RWPE2 (cell line): ENCODE measurements around the gene MB21D2.
A peak's percentile ranks its signal among the peaks of the same experiment; 100 is the strongest.

Experiments used
- ATAC-seq: fragments of 200-7000 bp; cut with Tn5 transposase; 3 replicates; pipeline ENCODE4 v1.9.1; 2021; ENCODE audit warnings: low read depth
- DNase-seq: peaks from one replicate; pipeline ENCODE4 v3.0.0-alpha.2; 2020; ENCODE audit warnings: low spot score
- H3K27ac ChIP-seq: fragments of 450-650 bp; 2 replicates; pipeline ENCODE4 v1.5.1; 2017; ENCODE audit warnings: mild to moderate bottlenecking; ENCODE audit not compliant: poor library complexity, severe bottlenecking
- H3K27me3 ChIP-seq: fragments of 250-450 bp; sonication (Bioruptor Pico); 2 replicates; pipeline ENCODE4 v1.5.1; 2021; ENCODE audit warnings: mild to moderate bottlenecking, moderate library complexity; ENCODE audit not compliant: insufficient read depth, poor library complexity, severe bottlenecking
- H3K36me3 ChIP-seq: fragments of 250-450 bp; sonication (Bioruptor Pico); 2 replicates; pipeline ENCODE4 v1.5.1; 2020; ENCODE audit warnings: low read depth, mild to moderate bottlenecking, moderate library complexity
- H3K4me1 ChIP-seq: fragments of 250-450 bp; sonication (Bioruptor Pico); 2 replicates; pipeline ENCODE4 v1.5.1; 2021; ENCODE audit warnings: mild to moderate bottlenecking, moderate library complexity; ENCODE audit not compliant: insufficient read depth, poor library complexity, severe bottlenecking
- H3K4me3 ChIP-seq: fragments of 250-450 bp; sonication (Bioruptor Pico); 2 replicates; pipeline ENCODE4 v1.5.1; 2021; ENCODE audit warnings: mild to moderate bottlenecking, moderate library complexity; ENCODE audit not compliant: severe bottlenecking
- H3K9me3 ChIP-seq: fragments of 250-450 bp; sonication (Bioruptor Pico); 2 replicates; pipeline ENCODE4 v1.5.1; 2021; ENCODE audit warnings: mild to moderate bottlenecking, moderate library complexity; ENCODE audit not compliant: severe bottlenecking
- TF ChIP-seq, protein P1 (sequence below): fragments of 450-650 bp; IDR thresholded peaks from one replicate; pipeline ENCODE4 v1.5.1; 2017; ENCODE audit warnings: mild to moderate bottlenecking, moderate library complexity; ENCODE audit not compliant: poor library complexity, severe bottlenecking

MB21D2 gene

GRCh38 chr3:192817053-192817452, 100.6 kb downstream of the MB21D2 start:
- no peak overlapping the region for H3K4me3 ChIP-seq
- ATAC-seq, result peak; percentile 43; the same call in 1 of the 3 replicates
- no peaks in the 10 kb centered on the region for H3K36me3 ChIP-seq
- TF ChIP-seq, protein P1, sequence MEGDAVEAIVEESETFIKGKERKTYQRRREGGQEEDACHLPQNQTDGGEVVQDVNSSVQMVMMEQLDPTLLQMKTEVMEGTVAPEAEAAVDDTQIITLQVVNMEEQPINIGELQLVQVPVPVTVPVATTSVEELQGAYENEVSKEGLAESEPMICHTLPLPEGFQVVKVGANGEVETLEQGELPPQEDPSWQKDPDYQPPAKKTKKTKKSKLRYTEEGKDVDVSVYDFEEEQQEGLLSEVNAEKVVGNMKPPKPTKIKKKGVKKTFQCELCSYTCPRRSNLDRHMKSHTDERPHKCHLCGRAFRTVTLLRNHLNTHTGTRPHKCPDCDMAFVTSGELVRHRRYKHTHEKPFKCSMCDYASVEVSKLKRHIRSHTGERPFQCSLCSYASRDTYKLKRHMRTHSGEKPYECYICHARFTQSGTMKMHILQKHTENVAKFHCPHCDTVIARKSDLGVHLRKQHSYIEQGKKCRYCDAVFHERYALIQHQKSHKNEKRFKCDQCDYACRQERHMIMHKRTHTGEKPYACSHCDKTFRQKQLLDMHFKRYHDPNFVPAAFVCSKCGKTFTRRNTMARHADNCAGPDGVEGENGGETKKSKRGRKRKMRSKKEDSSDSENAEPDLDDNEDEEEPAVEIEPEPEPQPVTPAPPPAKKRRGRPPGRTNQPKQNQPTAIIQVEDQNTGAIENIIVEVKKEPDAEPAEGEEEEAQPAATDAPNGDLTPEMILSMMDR, result no peak
- H3K4me1 ChIP-seq, result peaks cover 32% of the 10 kb centered on the region
- H3K9me3 ChIP-seq, result no peaks in the 10 kb centered on the region
- H3K27ac ChIP-seq, result peak overlapping the region; percentile 16
- no peaks in the 10 kb centered on the region for H3K27me3 ChIP-seq
- no peak for DNase-seq

GRCh38 chr3:192816351-192816750, 101.3 kb downstream of the MB21D2 start:
- no peaks in the 10 kb centered on the region for H3K27me3 ChIP-seq
- H3K27ac ChIP-seq, result peak overlapping the region; percentile 16
- no peak for DNase-seq
- H3K4me3 ChIP-seq, result no peak overlapping the region
- H3K36me3 ChIP-seq, result no peaks in the 10 kb centered on the region
- H3K9me3 ChIP-seq, result no peaks in the 10 kb centered on the region
- TF ChIP-seq, protein P1, result peak; percentile 84
- peaks cover 32% of the 10 kb centered on the region for H3K4me1 ChIP-seq
- ATAC-seq, result no peak

DNA sequence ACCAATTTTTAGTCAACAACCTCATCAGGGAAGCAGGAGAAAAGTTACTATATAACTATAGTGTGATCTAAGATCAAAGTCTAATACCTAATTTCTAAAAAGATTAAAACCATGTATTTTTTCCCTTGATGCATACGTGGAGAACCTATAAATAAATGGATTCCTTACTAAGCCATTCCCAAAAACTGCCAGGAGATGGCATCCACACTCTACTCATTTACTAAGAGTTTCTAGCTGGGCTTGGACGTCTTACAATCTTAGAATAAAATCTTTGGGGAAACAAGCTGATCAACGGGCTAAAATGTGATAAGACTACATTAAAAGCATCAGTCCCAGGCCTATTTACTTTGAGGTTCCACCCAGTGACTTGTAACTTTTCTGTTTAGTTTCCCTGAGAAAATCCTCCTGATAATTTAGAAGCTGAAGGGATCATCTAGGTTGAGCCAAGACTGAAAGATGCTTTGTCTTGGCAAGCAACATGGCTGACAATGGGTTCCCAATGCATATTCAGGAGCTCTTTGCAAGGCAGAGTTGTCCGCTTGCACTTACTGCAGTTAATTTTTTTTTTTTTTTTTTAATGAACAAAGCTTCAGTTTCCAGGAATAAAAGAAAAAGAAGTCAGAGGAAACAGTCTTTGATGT, 104.8 kb downstream of the MB21D2 start:
- H3K4me3 ChIP-seq, result no peak overlapping the region
- no peaks in the 10 kb centered on the region for H3K36me3 ChIP-seq
- H3K27ac ChIP-seq, result no peak overlapping the region
- no peaks in the 10 kb centered on the region for H3K9me3 ChIP-seq
- TF ChIP-seq, protein P1, result peak; percentile 76
- no peaks in the 10 kb centered on the region for H3K27me3 ChIP-seq
- ATAC-seq (peak; percentile 49; the same call in 1 of the 3 replicates), DNase-seq (no peak)
- H3K4me1 ChIP-seq, result peaks cover 9% of the 10 kb centered on the region

DNA sequence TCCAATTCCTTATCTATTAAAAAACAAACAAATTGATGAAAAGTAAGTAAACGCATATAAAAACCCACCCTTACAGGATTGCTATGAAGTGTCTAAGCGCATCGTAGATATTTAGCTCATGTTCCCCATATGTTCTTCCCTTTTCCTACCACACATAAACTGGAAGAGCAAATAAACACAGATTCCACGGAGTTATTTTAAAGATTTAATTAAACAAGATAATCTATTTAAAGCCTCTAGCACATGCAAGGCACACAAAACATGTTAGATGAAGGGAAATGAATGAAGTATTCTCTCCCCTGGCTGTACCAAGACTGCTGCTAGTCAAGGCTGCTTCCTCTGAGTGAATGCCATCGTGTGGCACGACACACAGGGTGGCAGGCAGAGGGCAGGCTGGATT, 111.9 kb downstream of the MB21D2 start:
- TF ChIP-seq, protein P1, result no peak
- Histone ChIP-seq H3K27me3 (no peaks in the 10 kb centered on the region), H3K36me3 (no peaks in the 10 kb centered on the region), H3K4me1 (no peaks in the 10 kb centered on the region), H3K27ac (no peak overlapping the region), H3K9me3 (no peaks in the 10 kb centered on the region), H3K4me3 (no peak overlapping the region)
- no peak for ATAC-seq
- no peak for DNase-seq

GRCh38 chr3:192804502-192804901, 113.2 kb downstream of the MB21D2 start:
- TF ChIP-seq, protein P1, result no peak
- Histone ChIP-seq H3K4me1 (no peaks in the 10 kb centered on the region), H3K36me3 (no peaks in the 10 kb centered on the region), H3K27me3 (no peaks in the 10 kb centered on the region), H3K4me3 (no peak overlapping the region), H3K9me3 (no peaks in the 10 kb centered on the region), H3K27ac (no peak overlapping the region)
- no peak for ATAC-seq
- DNase-seq, result no peak
